ENCODE measurements around the gene OR2M3. TPM values are rescaled to one million over a fixed set of nuclear protein-coding genes. Genes with fewer than 3 reads are reported as not detected.

Gene OR2M3, protein sequence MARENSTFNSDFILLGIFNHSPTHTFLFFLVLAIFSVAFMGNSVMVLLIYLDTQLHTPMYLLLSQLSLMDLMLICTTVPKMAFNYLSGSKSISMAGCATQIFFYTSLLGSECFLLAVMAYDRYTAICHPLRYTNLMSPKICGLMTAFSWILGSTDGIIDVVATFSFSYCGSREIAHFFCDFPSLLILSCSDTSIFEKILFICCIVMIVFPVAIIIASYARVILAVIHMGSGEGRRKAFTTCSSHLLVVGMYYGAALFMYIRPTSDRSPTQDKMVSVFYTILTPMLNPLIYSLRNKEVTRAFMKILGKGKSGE
- not detected for total RNA-seq

DNA sequence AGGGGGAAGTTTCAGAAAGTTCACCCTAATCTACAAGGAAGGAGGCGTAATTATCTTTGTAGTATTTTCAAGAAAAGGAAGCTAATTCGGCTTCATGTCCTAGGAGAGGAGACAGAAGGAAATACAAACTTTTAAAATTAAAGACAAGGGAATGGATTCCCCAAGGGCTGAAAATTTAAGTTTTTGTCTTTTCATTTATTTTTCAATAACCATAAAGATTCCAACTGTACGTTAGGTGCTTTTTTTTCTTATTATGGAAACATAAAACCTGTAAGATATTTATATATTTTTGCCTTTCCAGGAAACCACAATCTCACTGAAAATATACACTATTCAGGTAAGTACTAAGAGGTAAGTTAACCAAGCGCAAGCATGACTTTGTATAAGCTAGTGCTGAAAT is at the start of gene OR2M3:
Gene OR2M3, plus strand, starts transcription at position 301 of the 400 bp plus-strand sequence. CDS start 5,803 bp downstream, outside the sequence.
- no peak for ATAC-seq (replicated peaks)
- no peaks in the 10 kb centered on the region for H3K9me3 Mint-ChIP-seq
- no peak within 1 kb of the TSS for H3K4me3 Mint-ChIP-seq
- H3K36me3 Mint-ChIP-seq (ENCODE audit: low read depth): no peaks in the 10 kb centered on the region
- no peaks in the 10 kb centered on the region for H3K4me1 Mint-ChIP-seq
- H3K27ac Mint-ChIP-seq: no peak within 1 kb of the TSS
- H3K27me3 Mint-ChIP-seq: no peaks in the 10 kb centered on the region

DNA sequence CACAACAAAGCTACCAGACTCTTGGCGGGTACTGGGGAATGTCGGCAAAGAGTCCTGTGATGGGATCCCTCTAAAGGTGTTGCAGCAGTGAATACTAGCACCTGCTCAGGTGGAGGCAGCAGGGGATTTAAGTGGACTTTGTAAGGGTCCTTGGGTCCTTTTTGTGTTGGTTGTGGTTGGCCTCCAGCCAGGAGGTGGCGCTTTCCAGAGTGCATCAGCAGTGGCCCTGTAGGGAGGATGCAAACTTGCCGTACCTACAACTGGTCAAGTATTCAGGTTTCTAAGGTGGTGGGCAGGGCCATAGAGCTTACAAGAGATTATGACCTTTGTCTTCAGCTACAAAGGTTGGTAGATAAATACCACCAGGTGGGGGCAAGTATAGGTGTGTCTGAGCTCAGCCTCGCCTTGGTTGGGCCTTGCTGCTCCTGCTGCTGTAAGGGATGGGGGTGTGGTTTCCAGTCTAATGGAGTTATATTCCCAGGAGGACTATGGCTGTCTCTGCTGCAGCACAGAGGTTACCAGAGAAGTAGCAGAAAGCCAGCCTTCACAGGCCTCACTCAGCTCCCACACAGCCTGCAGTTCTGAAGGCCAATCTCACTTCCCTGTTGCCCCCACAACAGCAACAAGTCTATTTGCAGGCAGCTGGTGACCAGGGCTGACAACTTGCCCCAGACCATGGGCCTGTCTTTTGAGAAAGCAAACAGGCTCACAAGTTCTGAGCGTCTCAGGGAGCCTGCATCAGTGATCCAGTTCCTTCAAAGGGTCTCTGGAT is 44.8 kb upstream of the OR2M3 start:
- ATAC-seq (replicated peaks): no peak
- Mint-ChIP-seq H3K27ac (no peak overlapping the region), H3K36me3 (ENCODE audit: low read depth) (no peaks in the 10 kb centered on the region), H3K4me3 (no peak overlapping the region), H3K27me3 (peaks cover 3% of the 10 kb centered on the region), H3K4me1 (no peaks in the 10 kb centered on the region), H3K9me3 (peaks cover 15% of the 10 kb centered on the region)

GRCh38 chr1:248155927-248156326 is 41.1 kb upstream of the OR2M3 start:
- H3K27ac Mint-ChIP-seq: no peak overlapping the region

GRCh38 chr1:248158758-248159157 is 38.3 kb upstream of the OR2M3 start:
- Mint-ChIP-seq H3K36me3 (ENCODE audit: low read depth) (no peaks in the 10 kb centered on the region), H3K4me3 (no peak overlapping the region), H3K27me3 (no peaks in the 10 kb centered on the region), H3K9me3 (no peaks in the 10 kb centered on the region), H3K27ac (no peak overlapping the region), H3K4me1 (no peaks in the 10 kb centered on the region)
- ATAC-seq (replicated peaks): no peak

More at GRCh38 chr1:248155927-248156326, 41.1 kb upstream of the OR2M3 start:
- no peaks in the 10 kb centered on the region for H3K36me3 Mint-ChIP-seq (ENCODE audit: low read depth)
- no peaks in the 10 kb centered on the region for H3K9me3 Mint-ChIP-seq
- no peaks in the 10 kb centered on the region for H3K27me3 Mint-ChIP-seq
- no peak for ATAC-seq (replicated peaks)
- H3K4me3 Mint-ChIP-seq: no peak overlapping the region
- H3K4me1 Mint-ChIP-seq: no peaks in the 10 kb centered on the region

DNA sequence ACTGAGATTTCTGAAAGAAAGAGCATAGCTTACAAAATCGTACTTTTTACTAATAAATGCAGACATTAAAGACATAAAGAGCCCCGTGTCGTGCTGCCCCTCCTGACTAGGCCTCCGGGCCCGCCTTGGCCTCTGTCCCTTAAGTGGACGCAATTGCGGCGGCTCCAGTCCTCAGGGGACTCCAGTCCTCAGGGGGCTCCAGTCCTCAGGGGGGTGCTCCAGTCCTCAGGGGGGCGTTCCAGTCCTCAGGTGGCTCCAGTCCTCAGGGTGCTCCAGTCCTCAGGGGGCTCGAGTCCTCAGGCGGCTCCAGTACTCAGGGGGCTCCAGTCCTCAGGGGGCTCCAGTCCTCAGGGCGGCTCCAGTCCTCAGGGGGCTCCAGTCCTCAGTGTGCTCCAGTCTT is 33.0 kb upstream of the OR2M3 start:
- Mint-ChIP-seq H3K27me3 (no peaks in the 10 kb centered on the region), H3K4me1 (no peaks in the 10 kb centered on the region), H3K4me3 (no peak overlapping the region), H3K9me3 (no peaks in the 10 kb centered on the region), H3K36me3 (ENCODE audit: low read depth) (no peaks in the 10 kb centered on the region), H3K27ac (no peak overlapping the region)
- ATAC-seq (replicated peaks): no peak

DNA sequence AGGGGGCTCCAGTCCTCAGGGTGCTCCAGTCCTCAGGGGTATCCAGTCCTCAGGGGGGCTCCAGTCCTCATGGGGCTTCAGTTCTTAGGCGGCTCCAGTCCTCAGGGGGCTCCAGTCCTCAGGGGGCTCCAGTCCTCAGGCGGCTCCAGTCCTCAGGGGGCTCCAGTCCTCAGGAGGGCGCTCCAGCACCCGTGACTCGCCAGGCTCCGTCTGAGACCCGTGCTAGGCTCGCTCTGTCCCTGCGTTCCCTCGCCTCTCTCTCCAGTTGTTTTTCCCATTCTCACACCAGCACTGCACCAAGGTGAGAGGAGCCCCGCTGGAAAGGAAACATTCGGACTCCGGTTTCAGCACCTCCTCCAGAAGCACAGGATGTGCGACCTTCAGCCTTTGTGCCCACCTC is 31.9 kb upstream of the OR2M3 start:
- Mint-ChIP-seq H3K4me3 (no peak overlapping the region), H3K36me3 (ENCODE audit: low read depth) (no peaks in the 10 kb centered on the region), H3K27me3 (no peaks in the 10 kb centered on the region), H3K27ac (no peak overlapping the region), H3K4me1 (no peaks in the 10 kb centered on the region), H3K9me3 (no peaks in the 10 kb centered on the region)
- ATAC-seq (replicated peaks): no peak

GRCh38 chr1:248174521-248174920 is 22.5 kb upstream of the OR2M3 start, which contains the start of gene OR2M2:
OR2M2 (plus strand) TSS chr1:248174821; CDS start chr1:248179986, 5,165 bp downstream.
- H3K9me3 Mint-ChIP-seq: no peaks in the 10 kb centered on the region
- ATAC-seq (replicated peaks): no peak
- H3K27ac Mint-ChIP-seq: no peak within 1 kb of the TSS
- H3K36me3 Mint-ChIP-seq (ENCODE audit: low read depth): no peaks in the 10 kb centered on the region
- no peak within 1 kb of the TSS for H3K4me3 Mint-ChIP-seq
- H3K27me3 Mint-ChIP-seq: no peaks in the 10 kb centered on the region
- H3K4me1 Mint-ChIP-seq: no peaks in the 10 kb centered on the region

DNA sequence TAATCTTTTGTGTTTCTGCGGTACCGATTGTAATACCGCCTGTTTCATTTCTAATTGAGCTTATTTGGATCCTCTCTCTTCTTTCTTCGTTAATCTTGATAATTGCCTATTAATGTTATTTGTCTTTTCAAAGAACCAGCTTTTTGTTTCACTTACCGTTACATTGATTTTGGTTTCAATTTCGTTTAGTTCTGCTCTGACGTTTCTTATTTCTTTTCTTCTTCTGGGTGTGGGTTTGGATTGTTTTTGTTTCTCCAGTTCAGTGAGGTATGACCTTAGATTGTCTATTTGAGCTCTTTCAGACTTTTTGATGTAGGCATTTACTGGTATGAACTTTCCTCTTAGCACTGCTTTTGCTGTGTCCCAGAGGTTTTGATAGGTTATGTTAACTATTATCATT is 13.1 kb upstream of the OR2M3 start:
- H3K9me3 Mint-ChIP-seq: peaks cover 3% of the 10 kb centered on the region
- no peak for ATAC-seq (replicated peaks)
- H3K27me3 Mint-ChIP-seq: peaks cover 10% of the 10 kb centered on the region

GRCh38 chr1:248187363-248187762 is 9.7 kb upstream of the OR2M3 start:
- ATAC-seq (replicated peaks): no peak
- Mint-ChIP-seq H3K27ac (no peak overlapping the region), H3K27me3 (peaks cover 11% of the 10 kb centered on the region), H3K36me3 (ENCODE audit: low read depth) (no peaks in the 10 kb centered on the region), H3K4me3 (no peak overlapping the region), H3K4me1 (no peaks in the 10 kb centered on the region), H3K9me3 (peaks cover 3% of the 10 kb centered on the region)

More for the DNA sequence above, 13.1 kb upstream of the OR2M3 start:
- Mint-ChIP-seq H3K36me3 (ENCODE audit: low read depth) (no peaks in the 10 kb centered on the region), H3K27ac (no peak overlapping the region), H3K4me3 (no peak overlapping the region), H3K4me1 (no peaks in the 10 kb centered on the region)

DNA sequence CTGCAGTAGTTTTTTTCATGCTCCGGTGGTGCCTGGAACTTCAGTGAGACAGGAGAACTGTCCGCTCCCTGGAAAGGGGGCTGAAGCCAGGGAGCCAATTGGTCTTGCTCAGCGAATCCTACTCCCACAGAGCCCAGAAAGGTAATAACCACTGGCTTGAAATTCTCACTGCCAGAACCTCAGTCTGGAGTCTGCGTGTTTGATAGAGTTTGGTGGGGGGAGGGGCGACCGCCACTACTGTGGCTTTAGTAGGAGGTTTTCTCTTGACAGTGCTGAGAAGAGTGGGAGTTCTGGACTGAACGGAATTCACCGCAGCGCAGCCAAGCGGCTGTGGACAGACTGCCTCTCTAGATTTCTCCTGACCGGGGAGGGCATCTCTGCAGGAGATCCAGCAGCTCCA is 8.0 kb upstream of the OR2M3 start:
- H3K4me3 Mint-ChIP-seq: no peak overlapping the region
- H3K27ac Mint-ChIP-seq: no peak overlapping the region
- ATAC-seq (replicated peaks): no peak
- H3K27me3 Mint-ChIP-seq: peaks cover 10% of the 10 kb centered on the region
- H3K4me1 Mint-ChIP-seq: no peaks in the 10 kb centered on the region
- no peaks in the 10 kb centered on the region for H3K36me3 Mint-ChIP-seq (ENCODE audit: low read depth)
- H3K9me3 Mint-ChIP-seq: peaks cover 3% of the 10 kb centered on the region

GRCh38 chr1:248194117-248194516 is 2.9 kb upstream of the OR2M3 start:
- Mint-ChIP-seq H3K36me3 (ENCODE audit: low read depth) (no peaks in the 10 kb centered on the region), H3K27me3 (peaks cover 4% of the 10 kb centered on the region), H3K27ac (no peak overlapping the region), H3K4me1 (no peaks in the 10 kb centered on the region), H3K4me3 (no peak overlapping the region), H3K9me3 (peaks cover 3% of the 10 kb centered on the region)
- ATAC-seq (replicated peaks): no peak

- peaks cover 7% of the 10 kb centered on the region for H3K9me3 Mint-ChIP-seq
- no peaks in the 10 kb centered on the region for H3K27me3 Mint-ChIP-seq
- no peak overlapping the region for H3K27ac Mint-ChIP-seq
- no peaks in the 10 kb centered on the region for H3K4me1 Mint-ChIP-seq
- H3K4me3 Mint-ChIP-seq: no peak overlapping the region
- no peaks in the 10 kb centered on the region for H3K36me3 Mint-ChIP-seq (ENCODE audit: low read depth)
- no peak for ATAC-seq (replicated peaks)
These were observed 18.8 kb downstream of the OR2M3 start for GRCh38 chr1:248215880-248216279.

DNA sequence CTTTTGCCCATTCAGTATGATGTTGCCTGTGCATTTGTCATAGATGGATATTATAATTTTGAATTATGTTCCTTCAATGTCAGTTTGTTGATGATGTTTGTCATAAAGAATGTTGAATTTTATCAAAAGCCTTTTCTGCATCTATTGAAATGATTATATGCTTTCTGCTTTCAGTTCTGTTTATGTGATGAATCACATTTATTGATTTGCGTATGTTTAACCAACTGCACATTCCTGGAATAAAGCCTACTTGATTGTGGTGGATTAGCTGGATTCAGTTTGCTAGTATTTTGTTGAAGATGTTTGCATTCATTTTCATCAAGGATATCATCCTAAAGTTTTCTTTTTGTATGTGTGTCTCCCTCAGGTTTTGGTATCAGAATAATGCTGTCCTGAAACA is 28.5 kb downstream of the OR2M3 start:
- Mint-ChIP-seq H3K9me3 (peaks cover 3% of the 10 kb centered on the region), H3K27ac (no peak overlapping the region), H3K36me3 (ENCODE audit: low read depth) (no peaks in the 10 kb centered on the region), H3K4me3 (no peak overlapping the region), H3K4me1 (no peaks in the 10 kb centered on the region), H3K27me3 (peaks cover 3% of the 10 kb centered on the region)
- ATAC-seq (replicated peaks): no peak

- Mint-ChIP-seq H3K27ac (no peak overlapping the region), H3K36me3 (ENCODE audit: low read depth) (no peaks in the 10 kb centered on the region), H3K4me3 (no peak overlapping the region), H3K4me1 (no peaks in the 10 kb centered on the region), H3K9me3 (peaks cover 3% of the 10 kb centered on the region), H3K27me3 (peaks cover 3% of the 10 kb centered on the region)
- no peak for ATAC-seq (replicated peaks)
These were observed 32.4 kb downstream of the OR2M3 start for GRCh38 chr1:248229360-248229908.

DNA sequence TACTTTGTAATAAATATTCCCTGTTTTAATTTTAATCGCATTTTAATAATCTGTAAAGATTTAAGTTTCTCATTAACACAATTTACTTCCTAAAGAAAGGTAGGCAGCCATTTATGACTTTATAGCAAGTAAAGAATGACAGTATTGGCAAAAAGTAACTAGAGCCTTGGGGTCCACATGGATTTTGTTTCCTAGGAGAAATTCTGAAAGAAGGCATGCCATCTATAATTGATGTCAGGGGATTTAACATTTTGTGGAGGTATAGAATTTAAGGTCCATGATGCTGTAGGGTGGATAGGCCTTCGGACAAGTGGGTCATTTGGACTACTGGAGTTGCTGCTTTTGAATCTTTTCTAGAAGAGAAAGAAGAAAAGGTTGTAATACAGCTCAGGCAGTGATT is 34.1 kb downstream of the OR2M3 start, which contains the start of gene OR2M4:
Gene OR2M4, plus strand, starts transcription at position 301 of the 400 bp plus-strand sequence. CDS start 7,512 bp downstream, outside the sequence.
- no peaks in the 10 kb centered on the region for H3K36me3 Mint-ChIP-seq (ENCODE audit: low read depth)
- no peak for ATAC-seq (replicated peaks)
- no peak within 1 kb of the TSS for H3K27ac Mint-ChIP-seq
- no peaks in the 10 kb centered on the region for H3K9me3 Mint-ChIP-seq
- no peak within 1 kb of the TSS for H3K4me3 Mint-ChIP-seq
- H3K4me1 Mint-ChIP-seq: no peaks in the 10 kb centered on the region
- H3K27me3 Mint-ChIP-seq: peaks cover 1% of the 10 kb centered on the region
